Smooth muscle cell (in vitro differentiated cells): ENCODE measurements around the gene TRPM3. TPM values are rescaled to one million over a fixed set of nuclear protein-coding genes. Genes with fewer than 3 reads are reported as not detected.

Experiments
- DNase-seq: peaks from one replicate; lab custom pipeline; 2025; ENCODE audit not compliant: unreplicated experiment; lab: John Stamatoyannopoulos, UW
- H2AFZ ChIP-seq: fragments of 200-600 bp; sonication (generic); 2 replicates; pipeline ENCODE4 v1.6.0; 2016; ENCODE audit warnings: antibody characterized with exemption, low read depth, mild to moderate bottlenecking
- H3F3A ChIP-seq: fragments of 200-600 bp; sonication (generic); 2 replicates; pipeline ENCODE4 v1.6.0; 2017; ENCODE audit warnings: antibody characterized with exemption, low read depth
- H3K27ac ChIP-seq: fragments of 200-600 bp; sonication (generic); 2 replicates; pipeline ENCODE4 v1.5.1; 2016; ENCODE audit warnings: low read depth, mild to moderate bottlenecking
- H3K27me3 ChIP-seq: fragments of 200-600 bp; sonication (generic); 2 replicates; pipeline ENCODE4 v1.6.1; 2016; ENCODE audit warnings: low read depth, mild to moderate bottlenecking
- H3K36me3 ChIP-seq: fragments of 200-600 bp; sonication (generic); 2 replicates; pipeline ENCODE4 v1.5.1; 2016; ENCODE audit warnings: low read depth
- H3K4me1 ChIP-seq: fragments of 200-600 bp; sonication (generic); 2 replicates; pipeline ENCODE4 v1.5.1; 2016; ENCODE audit warnings: low read depth
- H3K4me2 ChIP-seq: fragments of 200-600 bp; sonication (generic); 2 replicates; pipeline ENCODE4 v1.6.0; 2016; ENCODE audit warnings: mild to moderate bottlenecking
- H3K4me3 ChIP-seq: fragments of 200-600 bp; sonication (generic); 2 replicates; pipeline ENCODE4 v1.5.1; 2016; ENCODE audit warnings: mild to moderate bottlenecking
- H3K79me2 ChIP-seq: fragments of 200-600 bp; sonication (generic); 2 replicates; pipeline ENCODE4 v1.6.0; 2016; ENCODE audit warnings: low read depth, mild to moderate bottlenecking
- H3K9ac ChIP-seq: fragments of 200-600 bp; sonication (generic); 2 replicates; pipeline ENCODE4 v1.6.0; 2016; ENCODE audit warnings: low read depth
- H3K9me3 ChIP-seq: fragments of 200-600 bp; sonication (generic); replicated peaks from 2 replicates; pipeline ENCODE4 v1.5.1; 2016; ENCODE audit warnings: low read depth
- H4K20me1 ChIP-seq: fragments of 200-600 bp; sonication (generic); 2 replicates; pipeline ENCODE4 v1.6.0; 2016; ENCODE audit warnings: low read depth
- CTCF ChIP-seq: fragments of 200-600 bp; sonication (generic); IDR thresholded peaks from 2 replicates; pipeline ENCODE4 v1.5.1; 2017; ENCODE audit warnings: borderline replicate concordance, mild to moderate bottlenecking, antibody characterized with exemption; ENCODE audit not compliant: insufficient read depth, poor library complexity, severe bottlenecking
- WGBS: methylation state at CpG from one replicate; pipeline ENCODE4 v1.1.7; 2016; ENCODE audit warnings: low lambda C conversion rate; 5-methylcytosine and 5-hydroxymethylcytosine counted together
- polyA plus RNA-seq: library from polyadenylated mRNA; unstranded; fragments of >200 nt; fragmentation: Nextera tagmentation; extraction: Ambion mirVana; gene quantifications from 2 replicates; pipeline ENCODE4 v1.2.1, GENCODE V29; 2016
- total RNA-seq: library from RNA; depleted of rRNA; stranded (reverse); fragments of >200 nt; gene quantifications from 2 replicates; pipeline ENCODE4 v1.2.3, GENCODE V29; 2014

TRPM3 gene
- total and polyA plus RNA-seq, 2 experiments from 2014 or later: not detected

- Histone ChIP-seq H3K79me2 (no peaks in the 10 kb centered on the region), H3K4me2 (no peak overlapping the region), H3K9ac (no peak overlapping the region), H3K4me3 (no peak overlapping the region), H3K9me3 (no peaks in the 10 kb centered on the region), H4K20me1 (no peaks in the 10 kb centered on the region), H2AFZ (no peak overlapping the region), H3K36me3 (no peaks in the 10 kb centered on the region), H3K27me3 (no peaks in the 10 kb centered on the region), H3F3A (no peaks in the 10 kb centered on the region), H3K27ac (no peak overlapping the region), H3K4me1 (no peaks in the 10 kb centered on the region)
- no peak for DNase-seq
- 71% methylated on average over 3 of the region's 3 CpGs for WGBS
- TF ChIP-seq CTCF: no peak
Observed at GRCh38 chr9:71042448-71042990, 78.9 kb downstream of the TRPM3 start.

- no peak for DNase-seq
- Histone ChIP-seq H4K20me1 (no peaks in the 10 kb centered on the region), H3K79me2 (no peaks in the 10 kb centered on the region), H3K4me3 (no peak overlapping the region), H3K4me2 (no peak overlapping the region), H3K27ac (no peak overlapping the region), H3K27me3 (no peaks in the 10 kb centered on the region), H2AFZ (no peak overlapping the region), H3K9ac (no peak overlapping the region), H3K36me3 (no peaks in the 10 kb centered on the region), H3K9me3 (no peaks in the 10 kb centered on the region), H3K4me1 (peaks cover 5% of the 10 kb centered on the region), H3F3A (no peaks in the 10 kb centered on the region)
- 95% methylated on average over 4 of the region's 4 CpGs for WGBS
- no peak for TF ChIP-seq CTCF
Observed at GRCh38 chr9:71037521-71037920, 83.9 kb downstream of the TRPM3 start.

- DNase-seq: no peak
- Histone ChIP-seq H3K4me3 (no peak overlapping the region), H3F3A (no peaks in the 10 kb centered on the region), H3K9ac (no peak overlapping the region), H3K4me1 (peaks cover 5% of the 10 kb centered on the region), H3K4me2 (no peak overlapping the region), H3K9me3 (no peaks in the 10 kb centered on the region), H3K27me3 (no peaks in the 10 kb centered on the region), H3K36me3 (no peaks in the 10 kb centered on the region), H3K27ac (no peak overlapping the region), H2AFZ (no peak overlapping the region), H3K79me2 (no peaks in the 10 kb centered on the region), H4K20me1 (no peaks in the 10 kb centered on the region)
- 84% methylated on average over 4 of the region's 4 CpGs for WGBS
- no peak for TF ChIP-seq CTCF
Observed at GRCh38 chr9:71036501-71036900, 84.9 kb downstream of the TRPM3 start.

GRCh38 chr9:71032779-71033178, 88.6 kb downstream of the TRPM3 start:
- H3K27me3 ChIP-seq: no peaks in the 10 kb centered on the region
- H3K36me3 ChIP-seq: no peaks in the 10 kb centered on the region
- peaks cover 5% of the 10 kb centered on the region for H3K4me1 ChIP-seq
- no peak overlapping the region for H3K4me3 ChIP-seq
- H3K9ac ChIP-seq: no peak overlapping the region
- H3K9me3 ChIP-seq: no peaks in the 10 kb centered on the region
- H3K27ac ChIP-seq: no peak overlapping the region
- no peaks in the 10 kb centered on the region for H4K20me1 ChIP-seq
- no peaks in the 10 kb centered on the region for H3K79me2 ChIP-seq
- no peak for TF ChIP-seq CTCF
- no peak overlapping the region for H2AFZ ChIP-seq
- no peaks in the 10 kb centered on the region for H3F3A ChIP-seq
- H3K4me2 ChIP-seq: no peak overlapping the region
- DNase-seq: no peak
